ENCODE results near the gene VWA1.

- peak in 1 of 7 experiments; percentile 11 for TF ChIP-seq CTCF (IDR thresholded peaks at IDR 0.05)
- TF ChIP-seq POLR2A (IDR thresholded peaks at IDR 0.05): peak in 2 of 3 donors; percentile 31 to 44
Measured at GRCh38 chr1:1435106-1435903, at the start of gene VWA1.
